H9 (cell line): ENCODE data around the gene AGPAT2. TPM values are rescaled to one million over a fixed set of nuclear protein-coding genes. Genes with fewer than 3 reads are reported as not detected.

Experiments
- DNase-seq: peaks from one replicate; pipeline ENCODE4 v3.0.0-alpha.2; 2017
- H2AFZ ChIP-seq: one replicate; pipeline ENCODE4 v1.6.1; 2013; ENCODE audit warnings: mild to moderate bottlenecking, low read length, control low read depth, moderate library complexity
- H2AK5ac ChIP-seq: 2 replicates; pipeline ENCODE4 v1.6.1; 2013; ENCODE audit warnings: low read length, control low read depth, mixed read lengths; ENCODE audit not compliant: insufficient read length
- H2BK120ac ChIP-seq: one replicate; pipeline ENCODE4 v1.6.1; 2013; ENCODE audit warnings: low read depth, mild to moderate bottlenecking, low read length, control low read depth, inconsistent platforms; ENCODE audit not compliant: poor library complexity, severe bottlenecking
- H2BK12ac ChIP-seq: 2 replicates; pipeline ENCODE4 v1.6.1; 2013; ENCODE audit warnings: low read length, control low read depth, mixed read lengths, low read depth; ENCODE audit not compliant: insufficient read length
- H2BK15ac ChIP-seq: 2 replicates; pipeline ENCODE4 v1.6.1; 2013; ENCODE audit warnings: low read depth, low read length, control low read depth
- H2BK20ac ChIP-seq: one replicate; pipeline ENCODE4 v1.6.1; 2013; ENCODE audit warnings: low read depth, mild to moderate bottlenecking, low read length, control low read depth, inconsistent platforms; ENCODE audit not compliant: poor library complexity, severe bottlenecking
- H2BK5ac ChIP-seq: 2 replicates; pipeline ENCODE4 v1.6.1; 2013; ENCODE audit warnings: low read length, control low read depth, mixed read lengths; ENCODE audit not compliant: insufficient read length
- H3K14ac ChIP-seq: 2 replicates; pipeline ENCODE4 v1.6.1; 2013; ENCODE audit warnings: low read length, control low read depth; ENCODE audit not compliant: insufficient read depth
- H3K18ac ChIP-seq: 2 replicates; pipeline ENCODE4 v1.6.1; 2013; ENCODE audit warnings: low read depth, mild to moderate bottlenecking, mixed read lengths, low read length, control low read depth; ENCODE audit not compliant: insufficient read length
- H3K23ac ChIP-seq: 2 replicates; pipeline ENCODE4 v1.6.1; 2013; ENCODE audit warnings: low read length, control low read depth, mixed read lengths, low read depth; ENCODE audit not compliant: insufficient read length
- H3K23me2 ChIP-seq: 2 replicates; pipeline ENCODE4 v1.6.1; 2013; ENCODE audit warnings: low read depth, mild to moderate bottlenecking, mixed read lengths, low read length, control low read depth; ENCODE audit not compliant: insufficient read length, poor library complexity, severe bottlenecking
- H3K27ac ChIP-seq: 2 replicates; pipeline ENCODE4 v1.5.1; 2013; ENCODE audit warnings: low read length, control low read depth, mixed read lengths, low read depth; ENCODE audit not compliant: insufficient read length
- H3K27me3 ChIP-seq: 2 replicates; pipeline ENCODE4 v1.6.1; 2013; ENCODE audit warnings: low read length, control low read depth, inconsistent platforms; ENCODE audit not compliant: insufficient read depth
- H3K4ac ChIP-seq: 2 replicates; pipeline ENCODE4 v1.6.1; 2013; ENCODE audit warnings: low read depth, mild to moderate bottlenecking, control low read depth, inconsistent platforms, low read length, moderate library complexity
- H3K4me1 ChIP-seq: 2 replicates; pipeline ENCODE4 v1.6.1; 2013; ENCODE audit warnings: low read length, control low read depth, inconsistent platforms; ENCODE audit not compliant: insufficient read depth
- H3K4me2 ChIP-seq: 2 replicates; pipeline ENCODE4 v1.6.1; 2013; ENCODE audit warnings: low read length, control low read depth, mixed read lengths; ENCODE audit not compliant: insufficient read length, insufficient read depth
- H3K56ac ChIP-seq: 2 replicates; pipeline ENCODE4 v1.6.1; 2013; ENCODE audit warnings: low read depth, mild to moderate bottlenecking, mixed read lengths, low read length, control low read depth; ENCODE audit not compliant: insufficient read length
- H3K79me1 ChIP-seq: 2 replicates; pipeline ENCODE4 v1.6.1; 2013; ENCODE audit warnings: low read depth, mild to moderate bottlenecking, moderate library complexity, low read length, control low read depth, inconsistent platforms; ENCODE audit not compliant: insufficient read depth, poor library complexity, severe bottlenecking
- H3K79me2 ChIP-seq: 2 replicates; pipeline ENCODE4 v1.6.1; 2013; ENCODE audit warnings: low read length, control low read depth, inconsistent platforms; ENCODE audit not compliant: insufficient read depth
- H3K9ac ChIP-seq: 2 replicates; pipeline ENCODE4 v1.6.1; 2013; ENCODE audit warnings: low read length, control low read depth, mixed read lengths; ENCODE audit not compliant: insufficient read length; ENCODE audit errors: extremely low read depth
- H3K9me3 ChIP-seq: one replicate; pipeline ENCODE4 v1.6.1; 2013; ENCODE audit warnings: low read depth, low read length, inconsistent platforms; ENCODE audit not compliant: control insufficient read depth
- H3T11ph ChIP-seq: one replicate; pipeline ENCODE4 v1.6.1; 2013; ENCODE audit warnings: mild to moderate bottlenecking, low read length, control low read depth, inconsistent platforms
- H4K20me1 ChIP-seq: one replicate; pipeline ENCODE4 v1.6.1; 2013; ENCODE audit not compliant: control insufficient read depth, insufficient read length, insufficient read depth
- H4K5ac ChIP-seq: 2 replicates; pipeline ENCODE4 v1.6.1; 2013; ENCODE audit warnings: low read depth, mild to moderate bottlenecking, mixed read lengths, low read length, control low read depth; ENCODE audit not compliant: insufficient read length
- H4K8ac ChIP-seq: replicated peaks from 2 replicates; pipeline ENCODE4 v1.6.1; 2013; ENCODE audit warnings: low read length, control low read depth, mixed read lengths, low read depth; ENCODE audit not compliant: insufficient read length
- H4K91ac ChIP-seq: 2 replicates; pipeline ENCODE4 v1.6.1; 2013; ENCODE audit warnings: low read depth, mild to moderate bottlenecking, moderate library complexity, mixed read lengths, low read length, control low read depth; ENCODE audit not compliant: insufficient read length
- H3K27ac Mint-ChIP-seq, 3 experiments: 2 replicates in 2 of 3; 3 replicates in 1 of 3; pipeline ENCODE4 v1.8.0; 2020 to 2021; ENCODE audit warnings: mixed read lengths in 3 of 3, mild to moderate bottlenecking in 1 of 3, moderate library complexity in 1 of 3
- H3K27me3 Mint-ChIP-seq: 2 replicates; pipeline ENCODE4 v1.8.0; 2021; ENCODE audit warnings: low read depth, mild to moderate bottlenecking, moderate library complexity, mixed read lengths
- H3K36me3 Mint-ChIP-seq, 3 experiments: 2 replicates in 2 of 3; 3 replicates in 1 of 3; pipeline ENCODE4 v1.8.0; 2020 to 2021; ENCODE audit warnings: low read depth in 3 of 3, mixed read lengths in 3 of 3; ENCODE audit not compliant: insufficient read depth in 1 of 3
- H3K4me1 Mint-ChIP-seq, 2 experiments: 2 replicates each; pipeline ENCODE4 v1.8.0; 2020; ENCODE audit warnings: mixed read lengths in 2 of 2
- H3K4me3 Mint-ChIP-seq, 2 experiments: 2 replicates in 1 of 2; 3 replicates in 1 of 2; pipeline ENCODE4 v1.8.0; 2020 to 2021; ENCODE audit warnings: mild to moderate bottlenecking in 2 of 2, mixed read lengths in 2 of 2, moderate library complexity in 1 of 2
- H3K9me3 Mint-ChIP-seq, 2 experiments: 2 replicates in 1 of 2; 3 replicates in 1 of 2; pipeline ENCODE4 v1.8.0; 2020; ENCODE audit warnings: mild to moderate bottlenecking in 2 of 2, mixed read lengths in 2 of 2, moderate library complexity in 1 of 2
- WGBS: extraction: QIAGEN DNeasy Blood & Tissue Kit; methylation state at CpG from one replicate; pipeline ENCODE4 v1.1.7; 2013; ENCODE audit warnings: missing lambda C conversion rate, low lambda C conversion rate, mixed read lengths; ENCODE audit not compliant: insufficient read length; ENCODE audit errors: extremely low coverage; 5-methylcytosine and 5-hydroxymethylcytosine counted together
- total RNA-seq: library from RNA; stranded (reverse); gene quantifications from 2 replicates; pipeline ENCODE4 v1.2.1, GENCODE V29; 2021
- TF ChIP-seq, protein P1 (sequence below): fragments of 200-600 bp; sonication (generic); conservative IDR thresholded peaks from 3 replicates; pipeline ENCODE4 v1.8.0; 2021; ENCODE audit warnings: antibody characterized with exemption, mild to moderate bottlenecking

Gene AGPAT2
- total RNA-seq, 1 experiment from 2014 or later: 29.7 TPM

DNA sequence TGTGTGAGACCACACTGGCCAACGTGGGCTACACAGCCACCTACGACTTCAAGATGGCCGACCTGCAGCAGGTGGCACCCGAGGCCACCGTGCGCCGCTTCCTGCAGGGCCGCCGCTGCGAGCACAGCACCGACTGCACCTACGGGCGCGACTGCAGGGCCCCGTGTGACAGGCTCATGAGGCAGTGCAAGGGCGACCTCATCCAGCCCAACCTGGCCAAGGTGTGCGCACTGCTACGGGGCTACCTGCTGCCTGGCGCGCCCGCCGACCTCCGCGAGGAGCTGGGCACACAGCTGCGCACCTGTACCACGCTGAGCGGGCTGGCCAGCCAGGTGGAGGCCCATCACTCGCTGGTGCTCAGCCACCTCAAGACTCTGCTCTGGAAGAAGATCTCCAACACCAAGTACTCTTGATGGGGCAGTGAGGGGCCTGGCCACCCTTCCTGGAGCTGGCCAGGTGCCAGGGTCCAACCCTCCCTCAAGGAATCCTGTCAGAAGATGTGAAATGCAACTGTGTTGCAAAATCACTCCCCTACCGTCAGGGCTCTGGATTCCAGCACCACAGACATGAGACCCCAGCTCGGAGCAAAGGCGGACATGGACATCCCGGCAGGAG is 36.2 kb upstream of the AGPAT2 start:
- no peak overlapping the region for H2BK120ac ChIP-seq
- peaks cover 5% of the 10 kb centered on the region for H3K23me2 ChIP-seq
- H3K4me1 ChIP-seq: no peaks in the 10 kb centered on the region
- H4K8ac ChIP-seq: no peak overlapping the region
- no peak overlapping the region for H3K18ac ChIP-seq
- peaks cover 11% of the 10 kb centered on the region; the same call in 1 of the 2 replicates for H3K79me2 ChIP-seq
- no peak overlapping the region for H3K23ac ChIP-seq
- no peak overlapping the region for H2BK12ac ChIP-seq
- WGBS: no CpG with 5 or more reads among the region's 32 CpGs
- no peaks in the 10 kb centered on the region for H3K27me3 ChIP-seq
- H3K56ac ChIP-seq: no peak overlapping the region
- H3T11ph ChIP-seq: no peak overlapping the region
- H3K4me2 ChIP-seq: no peak overlapping the region
- Mint-ChIP-seq H3K4me1 (peaks cover 13 to 23% of the 10 kb centered on the region in 2 experiments), H3K9me3 (no peaks in the 10 kb centered on the region; a peak in 1 of 5 replicates), H3K27me3 (no peaks in the 10 kb centered on the region; the same call in 1 of the 2 replicates), H3K4me3 (no peak overlapping the region), H3K36me3 (peaks cover 31 to 42% (median 41%) of the 10 kb centered on the region in 3 experiments), H3K27ac (peak overlapping the region in 1 of 3 experiments; percentile 34; a peak in 1 of 7 replicates)
- H3K79me1 ChIP-seq: peaks cover 6% of the 10 kb centered on the region
- no peaks in the 10 kb centered on the region for H3K9me3 ChIP-seq
- H3K14ac ChIP-seq: no peak overlapping the region
- H4K5ac ChIP-seq: no peak overlapping the region
- H2BK5ac ChIP-seq: no peak overlapping the region
- DNase-seq: no peak
- TF ChIP-seq, protein P1, sequence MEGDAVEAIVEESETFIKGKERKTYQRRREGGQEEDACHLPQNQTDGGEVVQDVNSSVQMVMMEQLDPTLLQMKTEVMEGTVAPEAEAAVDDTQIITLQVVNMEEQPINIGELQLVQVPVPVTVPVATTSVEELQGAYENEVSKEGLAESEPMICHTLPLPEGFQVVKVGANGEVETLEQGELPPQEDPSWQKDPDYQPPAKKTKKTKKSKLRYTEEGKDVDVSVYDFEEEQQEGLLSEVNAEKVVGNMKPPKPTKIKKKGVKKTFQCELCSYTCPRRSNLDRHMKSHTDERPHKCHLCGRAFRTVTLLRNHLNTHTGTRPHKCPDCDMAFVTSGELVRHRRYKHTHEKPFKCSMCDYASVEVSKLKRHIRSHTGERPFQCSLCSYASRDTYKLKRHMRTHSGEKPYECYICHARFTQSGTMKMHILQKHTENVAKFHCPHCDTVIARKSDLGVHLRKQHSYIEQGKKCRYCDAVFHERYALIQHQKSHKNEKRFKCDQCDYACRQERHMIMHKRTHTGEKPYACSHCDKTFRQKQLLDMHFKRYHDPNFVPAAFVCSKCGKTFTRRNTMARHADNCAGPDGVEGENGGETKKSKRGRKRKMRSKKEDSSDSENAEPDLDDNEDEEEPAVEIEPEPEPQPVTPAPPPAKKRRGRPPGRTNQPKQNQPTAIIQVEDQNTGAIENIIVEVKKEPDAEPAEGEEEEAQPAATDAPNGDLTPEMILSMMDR: no peak
- no peak overlapping the region for H2AK5ac ChIP-seq
- H4K91ac ChIP-seq: no peak overlapping the region
- no peak overlapping the region for H3K9ac ChIP-seq
- no peaks in the 10 kb centered on the region for H4K20me1 ChIP-seq
- H3K27ac ChIP-seq: no peak overlapping the region
- H2BK20ac ChIP-seq: no peak overlapping the region
- H3K4ac ChIP-seq: no peak overlapping the region
- H2AFZ ChIP-seq: no peak overlapping the region
- no peak overlapping the region for H2BK15ac ChIP-seq
